ENCODE data around the gene AP4S1. TPM values are rescaled to one million over a fixed set of nuclear protein-coding genes. Genes with fewer than 3 reads are reported as not detected.

Gene AP4S1
- total and polyA plus RNA-seq, 11 donors: 6.4 to 11.9 (median 8.6) TPM

- WGBS, 4 donors: 77 to 84% (median 82%) methylated on average over 3 of the region's 3 CpGs
- peaks cover 0 to 11% (median 0%) of the 10 kb centered on the region in 12 donors for H3K4me1 ChIP-seq
Measured at GRCh38 chr14:31010935-31011334, 14.5 kb upstream of the AP4S1 start.

GRCh38 chr14:31013841-31014240 is 11.6 kb upstream of the AP4S1 start:
- intact Hi-C loops (cut with DNase I): no loop called here
- Histone ChIP-seq H3K4me3 (no peak overlapping the region), H3K27ac (peak overlapping the region in 1 of 12 donors; percentile 13), H3K9me3 (no peaks in the 10 kb centered on the region), H3K4me1 (peaks cover 0 to 20% (median 3%) of the 10 kb centered on the region in 12 donors), H3K36me3 (peaks cover 0 to 26% (median 9%) of the 10 kb centered on the region in 9 donors), H3K27me3 (no peaks in the 10 kb centered on the region)
- DNase-seq (no peak), ATAC-seq (no peak)
- WGBS, 4 donors: 97 to 100% (median 98%) methylated on average over 4 of the region's 4 CpGs
- no peak for TF ChIP-seq POLR2A (IDR thresholded peaks at IDR 0.05)
- TF ChIP-seq CTCF (IDR thresholded peaks at IDR 0.05): no peak

More at GRCh38 chr14:31010935-31011334, 14.5 kb upstream of the AP4S1 start:
- no peak for ATAC-seq
- DNase-seq: no peak
- H3K27ac ChIP-seq: no peak overlapping the region
- no peak for TF ChIP-seq CTCF (IDR thresholded peaks at IDR 0.05)
- no peak for TF ChIP-seq POLR2A (IDR thresholded peaks at IDR 0.05)
- H3K9me3 ChIP-seq: no peaks in the 10 kb centered on the region
- H3K4me3 ChIP-seq: no peak overlapping the region
- H3K36me3 ChIP-seq: peaks cover 0 to 24% (median 17%) of the 10 kb centered on the region in 9 donors
- H3K27me3 ChIP-seq: no peaks in the 10 kb centered on the region
- intact Hi-C loops (cut with DNase I): no loop called here

GRCh38 chr14:31018057-31018645 is 7.3 kb upstream of the AP4S1 start:
- ATAC-seq (peak in 1 of 4 donors; percentile 33), DNase-seq (no peak)
- 76 to 89% (median 82%) methylated on average over 6 of the region's 6 CpGs for WGBS, 4 donors
- peaks cover 0 to 25% (median 6%) of the 10 kb centered on the region in 9 donors for H3K36me3 ChIP-seq
- TF ChIP-seq CTCF (IDR thresholded peaks at IDR 0.05) (no peak), POLR2A (IDR thresholded peaks at IDR 0.05) (no peak)
- no peaks in the 10 kb centered on the region for H3K9me3 ChIP-seq
- H3K27me3 ChIP-seq: no peaks in the 10 kb centered on the region
- peaks cover 0 to 29% (median 9%) of the 10 kb centered on the region in 12 donors for H3K4me1 ChIP-seq
- no peak overlapping the region for H3K27ac ChIP-seq
- intact Hi-C loops (cut with DNase I): no loop called here
- no peak overlapping the region for H3K4me3 ChIP-seq

GRCh38 chr14:31020834-31021575 is 4.4 kb upstream of the AP4S1 start:
- TF ChIP-seq CTCF (IDR thresholded peaks at IDR 0.05) (no peak), POLR2A (IDR thresholded peaks at IDR 0.05) (no peak)
- Histone ChIP-seq H3K4me3 (no peak overlapping the region), H3K36me3 (peaks cover 0 to 24% (median 6%) of the 10 kb centered on the region in 9 donors), H3K4me1 (peaks cover 4 to 44% (median 23%) of the 10 kb centered on the region in 12 donors), H3K27me3 (no peaks in the 10 kb centered on the region), H3K9me3 (no peaks in the 10 kb centered on the region), H3K27ac (peak overlapping the region in 3 of 12 donors; percentile 0 to 6 (median 3))
- WGBS, 4 donors: 68 to 76% (median 73%) methylated on average over 8 of the region's 8 CpGs
- ATAC-seq (no peak), DNase-seq (no peak)
- intact Hi-C loops (cut with DNase I): no loop called here
